Keratinocyte (primary cell): Measurements from ENCODE around the gene PRODH2. TPM values are rescaled to one million over a fixed set of nuclear protein-coding genes. Genes with fewer than 3 reads are reported as not detected.

Source experiments
- DNase-seq: peaks from one replicate; pipeline ENCODE4 v3.0.0-alpha.2; 2011; ENCODE audit warnings: low read depth, missing footprints, low spot score
- FAIRE-seq: peaks from 2 replicates; lab custom pipeline; 2011; peaks lifted over from hg19 to GRCh38; lab: Jason Lieb, UNC
- H2AFZ ChIP-seq: 2 replicates; pipeline ENCODE4 v1.6.0; 2012; ENCODE audit warnings: low read length, control low read depth, inconsistent platforms; ENCODE audit not compliant: control insufficient read depth
- H3K27ac ChIP-seq: 2 replicates; pipeline ENCODE4 v1.5.1; 2011; ENCODE audit warnings: low read length; ENCODE audit not compliant: control insufficient read depth, insufficient read depth
- H3K27me3 ChIP-seq: 3 replicates; pipeline ENCODE4 v1.6.0; 2011; ENCODE audit warnings: low read length; ENCODE audit not compliant: control insufficient read depth, insufficient read depth; ENCODE audit errors: extremely low read depth
- H3K36me3 ChIP-seq, 2 experiments: 2 replicates in 1 of 2; 3 replicates in 1 of 2; pipeline ENCODE4 v1.5.1; 2011; ENCODE audit warnings: low read length in 2 of 2, mild to moderate bottlenecking in 1 of 2; ENCODE audit not compliant: control insufficient read depth in 2 of 2, insufficient read depth in 2 of 2; ENCODE audit errors: extremely low read depth in 1 of 2
- H3K4me1 ChIP-seq: 3 replicates; pipeline ENCODE4 v1.5.1; 2011; ENCODE audit warnings: low read length; ENCODE audit not compliant: control insufficient read depth, insufficient read depth; ENCODE audit errors: extremely low read depth
- H3K4me2 ChIP-seq: 3 replicates; pipeline ENCODE4 v1.6.0; 2011; ENCODE audit warnings: low read depth, low read length; ENCODE audit not compliant: control insufficient read depth, insufficient read depth; ENCODE audit errors: extremely low read depth
- H3K4me3 ChIP-seq, 3 experiments: fragments of 200-600 bp in 1 of 3; sonication (generic) in 1 of 3; 2 replicates in 2 of 3; 3 replicates in 1 of 3; pipeline ENCODE4 v1.5.1; 2011 to 2016; ENCODE audit warnings: low read length in 3 of 3, mild to moderate bottlenecking in 3 of 3, control low read depth in 2 of 3, inconsistent platforms in 1 of 3, low read depth in 1 of 3, mixed read lengths in 1 of 3, mixed run types in 1 of 3, moderate library complexity in 1 of 3; ENCODE audit not compliant: control insufficient read depth in 2 of 3, insufficient read depth in 2 of 3; ENCODE audit errors: extremely low read depth in 1 of 3
- H3K79me2 ChIP-seq: 2 replicates; pipeline ENCODE4 v1.6.0; 2012; ENCODE audit warnings: low read length; ENCODE audit not compliant: control insufficient read depth, insufficient read depth
- H3K9ac ChIP-seq: 3 replicates; pipeline ENCODE4 v1.6.0; 2011; ENCODE audit warnings: low read length; ENCODE audit not compliant: control insufficient read depth, insufficient read depth; ENCODE audit errors: extremely low read depth
- H3K9me1 ChIP-seq: 3 replicates; pipeline ENCODE4 v1.6.0; 2011; ENCODE audit warnings: low read length; ENCODE audit not compliant: control insufficient read depth, insufficient read depth; ENCODE audit errors: extremely low read depth
- H3K9me3 ChIP-seq: 2 replicates; pipeline ENCODE4 v1.5.1; 2012; ENCODE audit warnings: low read depth, low read length; ENCODE audit not compliant: control insufficient read depth
- H4K20me1 ChIP-seq: 3 replicates; pipeline ENCODE4 v1.6.0; 2011; ENCODE audit warnings: low read length; ENCODE audit not compliant: control insufficient read depth, insufficient read depth; ENCODE audit errors: extremely low read depth
- EZH2 ChIP-seq: IDR thresholded peaks from one replicate; pipeline ENCODE4 v1.6.1; 2012; ENCODE audit warnings: inconsistent platforms, mild to moderate bottlenecking, low read length, moderate library complexity
- dilution Hi-C: fragments of 300-500 bp; cut with MboI; formaldehyde crosslinking; loops from one replicate; pipeline ENCODE4 v1.7.0; 2020; ENCODE audit warnings: low sequenced_read_pairs; ENCODE audit not compliant: extremely low pct_ligation_motif_present
- polyA plus RNA-seq, 5 experiments: library from polyadenylated mRNA; depleted of rRNA in 3 of 5; stranded (reverse) in 3 of 5; stranded (forward) in 1 of 5; unstranded in 1 of 5; fragments of >200 nt; gene quantifications; 1 replicate in 1 of 5; 2 replicates in 3 of 5; 3 replicates in 1 of 5; pipeline versions ENCODE4 v1.2.1 to v1.2.3, GENCODE V29; 2011 to 2012; ENCODE audit warnings: missing spikeins in 2 of 5, low read depth in 1 of 5, low replicate concordance in 1 of 5
- TF ChIP-seq, protein P1 (sequence below), 3 experiments: IDR thresholded peaks in 1 of 3; conservative IDR thresholded peaks in 1 of 3; optimal IDR thresholded peaks in 1 of 3; 2 replicates in 2 of 3; 3 replicates in 1 of 3; pipeline versions ENCODE3 to v1.5.1; 2011; ENCODE audit warnings: low read length in 3 of 3, mild to moderate bottlenecking in 3 of 3, moderate library complexity in 2 of 3, control low read depth in 1 of 3, inconsistent platforms in 1 of 3; ENCODE audit not compliant: insufficient read depth in 2 of 3; ENCODE audit errors: extremely low read depth in 1 of 3

The PRODH2 gene
- polyA plus RNA-seq, 1 donor (not counting 4 experiments of a cell fraction or from before 2014, with no cell fraction given): not detected

GRCh38 chr19:35816262-35816661 is 3.6 kb upstream of the PRODH2 start:
- no peaks in the 10 kb centered on the region for H3K36me3 ChIP-seq
- no peak overlapping the region for H3K4me2 ChIP-seq
- H3K9ac ChIP-seq: no peak overlapping the region
- H3K4me1 ChIP-seq: no peaks in the 10 kb centered on the region
- dilution Hi-C loops: no loop called here
- no peaks in the 10 kb centered on the region for H3K9me1 ChIP-seq
- no peak for DNase-seq
- H4K20me1 ChIP-seq: no peaks in the 10 kb centered on the region
- no peak overlapping the region for H3K4me3 ChIP-seq
- no peak for FAIRE-seq
- no peaks in the 10 kb centered on the region for H3K79me2 ChIP-seq
- H3K27ac ChIP-seq: no peak overlapping the region
- no peaks in the 10 kb centered on the region for H3K9me3 ChIP-seq
- TF ChIP-seq, protein P1, sequence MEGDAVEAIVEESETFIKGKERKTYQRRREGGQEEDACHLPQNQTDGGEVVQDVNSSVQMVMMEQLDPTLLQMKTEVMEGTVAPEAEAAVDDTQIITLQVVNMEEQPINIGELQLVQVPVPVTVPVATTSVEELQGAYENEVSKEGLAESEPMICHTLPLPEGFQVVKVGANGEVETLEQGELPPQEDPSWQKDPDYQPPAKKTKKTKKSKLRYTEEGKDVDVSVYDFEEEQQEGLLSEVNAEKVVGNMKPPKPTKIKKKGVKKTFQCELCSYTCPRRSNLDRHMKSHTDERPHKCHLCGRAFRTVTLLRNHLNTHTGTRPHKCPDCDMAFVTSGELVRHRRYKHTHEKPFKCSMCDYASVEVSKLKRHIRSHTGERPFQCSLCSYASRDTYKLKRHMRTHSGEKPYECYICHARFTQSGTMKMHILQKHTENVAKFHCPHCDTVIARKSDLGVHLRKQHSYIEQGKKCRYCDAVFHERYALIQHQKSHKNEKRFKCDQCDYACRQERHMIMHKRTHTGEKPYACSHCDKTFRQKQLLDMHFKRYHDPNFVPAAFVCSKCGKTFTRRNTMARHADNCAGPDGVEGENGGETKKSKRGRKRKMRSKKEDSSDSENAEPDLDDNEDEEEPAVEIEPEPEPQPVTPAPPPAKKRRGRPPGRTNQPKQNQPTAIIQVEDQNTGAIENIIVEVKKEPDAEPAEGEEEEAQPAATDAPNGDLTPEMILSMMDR (optimal IDR thresholded peaks at IDR 0.05 in 1 of 3, IDR thresholded peaks at IDR 0.05 in 1 of 3, conservative IDR thresholded peaks at IDR 0.05 in 1 of 3; ENCODE audit: extremely low read depth in 1 of 3, insufficient read depth in 2 of 3, low read length in 3 of 3): no peak
- TF ChIP-seq EZH2: no peak
- H2AFZ ChIP-seq: no peak overlapping the region
- H3K27me3 ChIP-seq: no peaks in the 10 kb centered on the region

DNA sequence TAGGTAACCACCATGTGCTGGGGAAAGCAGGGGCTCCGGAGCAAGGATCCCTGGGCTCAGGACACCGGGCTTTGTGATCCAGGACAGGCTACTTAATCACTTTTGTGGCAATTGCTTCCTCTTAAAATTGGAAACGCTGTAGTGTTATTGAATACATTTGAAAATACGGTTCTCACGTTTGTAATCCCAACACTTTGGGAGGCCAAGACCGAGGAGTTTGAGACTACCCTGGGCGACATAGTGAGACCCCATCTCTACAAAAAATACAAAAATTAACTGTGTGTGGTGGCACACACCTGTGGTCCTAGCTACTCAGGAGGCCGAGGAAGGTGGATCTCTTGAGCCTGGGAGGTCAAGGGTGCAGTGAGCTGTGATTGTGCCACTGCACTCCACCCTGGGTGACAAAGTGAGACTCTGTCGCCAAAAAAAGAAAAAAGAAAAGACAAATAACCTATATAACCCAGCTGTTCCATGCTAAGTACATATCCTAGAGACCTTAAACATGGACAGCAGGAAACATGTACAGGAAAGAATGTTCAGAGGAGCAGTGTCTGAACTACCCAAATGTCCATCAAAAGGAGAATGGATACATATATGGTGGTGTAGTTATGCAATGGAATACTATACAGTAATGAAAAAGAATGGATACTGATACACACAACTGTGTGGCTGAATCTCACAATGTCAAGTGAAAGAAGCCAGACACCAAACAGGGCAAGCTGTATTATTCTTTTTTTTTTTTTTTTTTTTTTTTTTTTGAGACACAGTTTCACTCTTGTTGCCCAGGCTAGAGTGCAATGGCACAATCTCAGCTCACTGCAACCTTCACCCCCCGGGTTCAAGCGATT is 622 bp upstream of the PRODH2 start:
- Histone ChIP-seq H2AFZ (no peak overlapping the region), H3K9me3 (no peaks in the 10 kb centered on the region), H3K4me2 (no peak overlapping the region), H3K27me3 (no peaks in the 10 kb centered on the region), H3K9me1 (no peaks in the 10 kb centered on the region), H3K4me3 (no peak overlapping the region), H3K36me3 (no peaks in the 10 kb centered on the region), H3K4me1 (no peaks in the 10 kb centered on the region), H4K20me1 (no peaks in the 10 kb centered on the region), H3K9ac (no peak overlapping the region), H3K79me2 (no peaks in the 10 kb centered on the region), H3K27ac (no peak overlapping the region)
- no peak for FAIRE-seq
- no peak for TF ChIP-seq EZH2
- TF ChIP-seq, protein P1 (optimal IDR thresholded peaks at IDR 0.05 in 1 of 3, IDR thresholded peaks at IDR 0.05 in 1 of 3, conservative IDR thresholded peaks at IDR 0.05 in 1 of 3; ENCODE audit: extremely low read depth in 1 of 3, insufficient read depth in 2 of 3, low read length in 3 of 3): no peak
- dilution Hi-C loops: no loop called here
- DNase-seq: no peak
